H9 (cell line): Measurements from ENCODE around the gene TSPAN32. TPM values are rescaled to one million over a fixed set of nuclear protein-coding genes. Genes with fewer than 3 reads are reported as not detected.

Source experiments
- DNase-seq: peaks from one replicate; pipeline ENCODE4 v3.0.0-alpha.2; 2017
- H2AFZ ChIP-seq: one replicate; pipeline ENCODE4 v1.6.1; 2013; ENCODE audit warnings: mild to moderate bottlenecking, low read length, control low read depth, moderate library complexity
- H2AK5ac ChIP-seq: 2 replicates; pipeline ENCODE4 v1.6.1; 2013; ENCODE audit warnings: low read length, control low read depth, mixed read lengths; ENCODE audit not compliant: insufficient read length
- H2BK120ac ChIP-seq: one replicate; pipeline ENCODE4 v1.6.1; 2013; ENCODE audit warnings: low read depth, mild to moderate bottlenecking, low read length, control low read depth, inconsistent platforms; ENCODE audit not compliant: poor library complexity, severe bottlenecking
- H2BK12ac ChIP-seq: 2 replicates; pipeline ENCODE4 v1.6.1; 2013; ENCODE audit warnings: low read length, control low read depth, mixed read lengths, low read depth; ENCODE audit not compliant: insufficient read length
- H2BK15ac ChIP-seq: 2 replicates; pipeline ENCODE4 v1.6.1; 2013; ENCODE audit warnings: low read depth, low read length, control low read depth
- H2BK20ac ChIP-seq: one replicate; pipeline ENCODE4 v1.6.1; 2013; ENCODE audit warnings: low read depth, mild to moderate bottlenecking, low read length, control low read depth, inconsistent platforms; ENCODE audit not compliant: poor library complexity, severe bottlenecking
- H2BK5ac ChIP-seq: 2 replicates; pipeline ENCODE4 v1.6.1; 2013; ENCODE audit warnings: low read length, control low read depth, mixed read lengths; ENCODE audit not compliant: insufficient read length
- H3K14ac ChIP-seq: 2 replicates; pipeline ENCODE4 v1.6.1; 2013; ENCODE audit warnings: low read length, control low read depth; ENCODE audit not compliant: insufficient read depth
- H3K18ac ChIP-seq: 2 replicates; pipeline ENCODE4 v1.6.1; 2013; ENCODE audit warnings: low read depth, mild to moderate bottlenecking, mixed read lengths, low read length, control low read depth; ENCODE audit not compliant: insufficient read length
- H3K23ac ChIP-seq: 2 replicates; pipeline ENCODE4 v1.6.1; 2013; ENCODE audit warnings: low read length, control low read depth, mixed read lengths, low read depth; ENCODE audit not compliant: insufficient read length
- H3K23me2 ChIP-seq: 2 replicates; pipeline ENCODE4 v1.6.1; 2013; ENCODE audit warnings: low read depth, mild to moderate bottlenecking, mixed read lengths, low read length, control low read depth; ENCODE audit not compliant: insufficient read length, poor library complexity, severe bottlenecking
- H3K27ac ChIP-seq: 2 replicates; pipeline ENCODE4 v1.5.1; 2013; ENCODE audit warnings: low read length, control low read depth, mixed read lengths, low read depth; ENCODE audit not compliant: insufficient read length
- H3K27me3 ChIP-seq: 2 replicates; pipeline ENCODE4 v1.6.1; 2013; ENCODE audit warnings: low read length, control low read depth, inconsistent platforms; ENCODE audit not compliant: insufficient read depth
- H3K4ac ChIP-seq: 2 replicates; pipeline ENCODE4 v1.6.1; 2013; ENCODE audit warnings: low read depth, mild to moderate bottlenecking, control low read depth, inconsistent platforms, low read length, moderate library complexity
- H3K4me1 ChIP-seq: 2 replicates; pipeline ENCODE4 v1.6.1; 2013; ENCODE audit warnings: low read length, control low read depth, inconsistent platforms; ENCODE audit not compliant: insufficient read depth
- H3K4me2 ChIP-seq: 2 replicates; pipeline ENCODE4 v1.6.1; 2013; ENCODE audit warnings: low read length, control low read depth, mixed read lengths; ENCODE audit not compliant: insufficient read length, insufficient read depth
- H3K56ac ChIP-seq: 2 replicates; pipeline ENCODE4 v1.6.1; 2013; ENCODE audit warnings: low read depth, mild to moderate bottlenecking, mixed read lengths, low read length, control low read depth; ENCODE audit not compliant: insufficient read length
- H3K79me1 ChIP-seq: 2 replicates; pipeline ENCODE4 v1.6.1; 2013; ENCODE audit warnings: low read depth, mild to moderate bottlenecking, moderate library complexity, low read length, control low read depth, inconsistent platforms; ENCODE audit not compliant: insufficient read depth, poor library complexity, severe bottlenecking
- H3K79me2 ChIP-seq: 2 replicates; pipeline ENCODE4 v1.6.1; 2013; ENCODE audit warnings: low read length, control low read depth, inconsistent platforms; ENCODE audit not compliant: insufficient read depth
- H3K9ac ChIP-seq: 2 replicates; pipeline ENCODE4 v1.6.1; 2013; ENCODE audit warnings: low read length, control low read depth, mixed read lengths; ENCODE audit not compliant: insufficient read length; ENCODE audit errors: extremely low read depth
- H3K9me3 ChIP-seq: one replicate; pipeline ENCODE4 v1.6.1; 2013; ENCODE audit warnings: low read depth, low read length, inconsistent platforms; ENCODE audit not compliant: control insufficient read depth
- H3T11ph ChIP-seq: one replicate; pipeline ENCODE4 v1.6.1; 2013; ENCODE audit warnings: mild to moderate bottlenecking, low read length, control low read depth, inconsistent platforms
- H4K20me1 ChIP-seq: one replicate; pipeline ENCODE4 v1.6.1; 2013; ENCODE audit not compliant: control insufficient read depth, insufficient read length, insufficient read depth
- H4K5ac ChIP-seq: 2 replicates; pipeline ENCODE4 v1.6.1; 2013; ENCODE audit warnings: low read depth, mild to moderate bottlenecking, mixed read lengths, low read length, control low read depth; ENCODE audit not compliant: insufficient read length
- H4K8ac ChIP-seq: replicated peaks from 2 replicates; pipeline ENCODE4 v1.6.1; 2013; ENCODE audit warnings: low read length, control low read depth, mixed read lengths, low read depth; ENCODE audit not compliant: insufficient read length
- H4K91ac ChIP-seq: 2 replicates; pipeline ENCODE4 v1.6.1; 2013; ENCODE audit warnings: low read depth, mild to moderate bottlenecking, moderate library complexity, mixed read lengths, low read length, control low read depth; ENCODE audit not compliant: insufficient read length
- H3K27ac Mint-ChIP-seq, 3 experiments: 2 replicates in 2 of 3; 3 replicates in 1 of 3; pipeline ENCODE4 v1.8.0; 2020 to 2021; ENCODE audit warnings: mixed read lengths in 3 of 3, mild to moderate bottlenecking in 1 of 3, moderate library complexity in 1 of 3
- H3K27me3 Mint-ChIP-seq: 2 replicates; pipeline ENCODE4 v1.8.0; 2021; ENCODE audit warnings: low read depth, mild to moderate bottlenecking, moderate library complexity, mixed read lengths
- H3K36me3 Mint-ChIP-seq, 3 experiments: 2 replicates in 2 of 3; 3 replicates in 1 of 3; pipeline ENCODE4 v1.8.0; 2020 to 2021; ENCODE audit warnings: low read depth in 3 of 3, mixed read lengths in 3 of 3; ENCODE audit not compliant: insufficient read depth in 1 of 3
- H3K4me1 Mint-ChIP-seq, 2 experiments: 2 replicates each; pipeline ENCODE4 v1.8.0; 2020; ENCODE audit warnings: mixed read lengths in 2 of 2
- H3K4me3 Mint-ChIP-seq, 2 experiments: 2 replicates in 1 of 2; 3 replicates in 1 of 2; pipeline ENCODE4 v1.8.0; 2020 to 2021; ENCODE audit warnings: mild to moderate bottlenecking in 2 of 2, mixed read lengths in 2 of 2, moderate library complexity in 1 of 2
- H3K9me3 Mint-ChIP-seq, 2 experiments: 2 replicates in 1 of 2; 3 replicates in 1 of 2; pipeline ENCODE4 v1.8.0; 2020; ENCODE audit warnings: mild to moderate bottlenecking in 2 of 2, mixed read lengths in 2 of 2, moderate library complexity in 1 of 2
- WGBS: extraction: QIAGEN DNeasy Blood & Tissue Kit; methylation state at CpG from one replicate; pipeline ENCODE4 v1.1.7; 2013; ENCODE audit warnings: missing lambda C conversion rate, low lambda C conversion rate, mixed read lengths; ENCODE audit not compliant: insufficient read length; ENCODE audit errors: extremely low coverage; 5-methylcytosine and 5-hydroxymethylcytosine counted together
- total RNA-seq: library from RNA; stranded (reverse); gene quantifications from 2 replicates; pipeline ENCODE4 v1.2.1, GENCODE V29; 2021
- TF ChIP-seq, protein P1 (sequence below): fragments of 200-600 bp; sonication (generic); conservative IDR thresholded peaks from 3 replicates; pipeline ENCODE4 v1.8.0; 2021; ENCODE audit warnings: antibody characterized with exemption, mild to moderate bottlenecking

The TSPAN32 gene
- total RNA-seq, 1 experiment from 2014 or later, result not detected

GRCh38 chr11:2276280-2277007 lies 25.4 kb upstream of the TSPAN32 start:
- Mint-ChIP-seq H3K36me3 (peaks cover 0 to 3% (median 0%) of the 10 kb centered on the region in 3 experiments; a peak in 1 of 7 replicates), H3K4me3 (no peak overlapping the region), H3K4me1 (peaks cover 14% of the 10 kb centered on the region in 2 experiments), H3K27ac (no peak overlapping the region; a peak in 1 of 7 replicates), H3K9me3 (peaks cover 4 to 5% of the 10 kb centered on the region in 2 experiments; a peak in 4 of 5 replicates), H3K27me3 (peaks cover 72% of the 10 kb centered on the region)
- no peak for DNase-seq
- Histone ChIP-seq H4K5ac (no peak overlapping the region), H3K18ac (no peak overlapping the region), H3K56ac (no peak overlapping the region), H2BK5ac (no peak overlapping the region), H4K91ac (no peak overlapping the region), H3K79me1 (no peaks in the 10 kb centered on the region), H4K8ac (no peak overlapping the region), H2BK15ac (no peak overlapping the region), H2BK20ac (no peak overlapping the region), H2AK5ac (no peak overlapping the region), H3K23ac (no peak overlapping the region), H4K20me1 (no peaks in the 10 kb centered on the region), H3K9ac (no peak overlapping the region), H3T11ph (no peak overlapping the region), H3K23me2 (no peaks in the 10 kb centered on the region), H3K27me3 (peaks cover 10% of the 10 kb centered on the region; the same call in 1 of the 2 replicates), H3K9me3 (no peaks in the 10 kb centered on the region), H3K14ac (no peak overlapping the region), H3K4me1 (no peaks in the 10 kb centered on the region; the same call in 1 of the 2 replicates), H2AFZ (no peak overlapping the region), H2BK120ac (no peak overlapping the region), H3K4ac (no peak overlapping the region), H2BK12ac (no peak overlapping the region), H3K27ac (no peak overlapping the region), H3K79me2 (no peaks in the 10 kb centered on the region), H3K4me2 (no peak overlapping the region)
- no CpG with 5 or more reads among the region's 14 CpGs for WGBS
- TF ChIP-seq, protein P1, sequence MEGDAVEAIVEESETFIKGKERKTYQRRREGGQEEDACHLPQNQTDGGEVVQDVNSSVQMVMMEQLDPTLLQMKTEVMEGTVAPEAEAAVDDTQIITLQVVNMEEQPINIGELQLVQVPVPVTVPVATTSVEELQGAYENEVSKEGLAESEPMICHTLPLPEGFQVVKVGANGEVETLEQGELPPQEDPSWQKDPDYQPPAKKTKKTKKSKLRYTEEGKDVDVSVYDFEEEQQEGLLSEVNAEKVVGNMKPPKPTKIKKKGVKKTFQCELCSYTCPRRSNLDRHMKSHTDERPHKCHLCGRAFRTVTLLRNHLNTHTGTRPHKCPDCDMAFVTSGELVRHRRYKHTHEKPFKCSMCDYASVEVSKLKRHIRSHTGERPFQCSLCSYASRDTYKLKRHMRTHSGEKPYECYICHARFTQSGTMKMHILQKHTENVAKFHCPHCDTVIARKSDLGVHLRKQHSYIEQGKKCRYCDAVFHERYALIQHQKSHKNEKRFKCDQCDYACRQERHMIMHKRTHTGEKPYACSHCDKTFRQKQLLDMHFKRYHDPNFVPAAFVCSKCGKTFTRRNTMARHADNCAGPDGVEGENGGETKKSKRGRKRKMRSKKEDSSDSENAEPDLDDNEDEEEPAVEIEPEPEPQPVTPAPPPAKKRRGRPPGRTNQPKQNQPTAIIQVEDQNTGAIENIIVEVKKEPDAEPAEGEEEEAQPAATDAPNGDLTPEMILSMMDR, result no peak
